ENCODE measurements around the gene EFCC1. TPM values are rescaled to one million over a fixed set of nuclear protein-coding genes. Genes with fewer than 3 reads are reported as not detected.

EFCC1 gene
- total and polyA plus RNA-seq, 2 of the 13 experiments (the other 11 are each of a cell fraction or from before 2014, with no cell fraction given) = not detected

- 33% methylated on average over 5 of the region's 5 CpGs for WGBS (ENCODE audit: low lambda C conversion rate)
- H3K79me2 ChIP-seq (ENCODE audit: insufficient read depth, low read length) = no peaks in the 10 kb centered on the region
- no TSS peak for BruUV-seq (replicated peaks)
- no peak for ATAC-seq
- intact Hi-C loops (cut with micrococcal nuclease; ENCODE audit: unreplicated experiment) = loop anchor here (5.0 kb wide), 1 partner anchor 108 kb away; no protein-coding TSS in a partner anchor
- no peak overlapping the region for H3K4me2 ChIP-seq (ENCODE audit: low read depth, low read length)
- peaks cover 2 to 23% of the 10 kb centered on the region in 2 experiments; a peak in 3 of 5 replicates for H3K27me3 ChIP-seq (ENCODE audit: control insufficient read depth in 1 of 2, insufficient read depth in 2 of 2, low read length in 2 of 2)
- H3K9ac ChIP-seq (ENCODE audit: insufficient read depth, low read depth, low read length) = no peak overlapping the region
- FAIRE-seq = no peak
- no peak overlapping the region for H2AFZ ChIP-seq (ENCODE audit: low read length)
- no peaks in the 10 kb centered on the region for H3K9me3 ChIP-seq (ENCODE audit: low read length)
- in situ Hi-C loops (cut with HindIII; ENCODE audit: extremely low pct_ligation_motif_present, low pct_unique_long_range_greater_than_20kb) = loop anchor here (10.0 kb wide), 1 partner anchor 111 kb away; no protein-coding TSS in a partner anchor
- no peaks in the 10 kb centered on the region for H3K4me1 ChIP-seq (ENCODE audit: insufficient read depth, low read length)
- ChIA-PET POLR2A (no interaction called here), CTCF (ENCODE audit: low intra/inter-chr PET ratio, low total read pairs) (no interaction called here)
- H4K20me1 ChIP-seq (ENCODE audit: insufficient read depth, low read length) = no peaks in the 10 kb centered on the region
- no peak for DNase-seq (ENCODE audit: low spot score)
- no peaks in the 10 kb centered on the region for H3K36me3 ChIP-seq (replicated peaks in 1 of 2; ENCODE audit: control insufficient read depth in 1 of 2, insufficient read depth in 2 of 2, low read length in 2 of 2)
- no peak overlapping the region for H3K27ac ChIP-seq (ENCODE audit: extremely low read length, insufficient read depth, low read length)
- no peak overlapping the region for H3K4me3 ChIP-seq (replicated peaks in 1 of 3; ENCODE audit: insufficient read depth in 1 of 3, low read depth in 2 of 3, low read length in 3 of 3)
- no peak for TF ChIP-seq JARID2 (CRISPR knock-in tag; IDR thresholded peaks at IDR 0.05; ENCODE audit: insufficient replicate concordance)
- no peak for TF ChIP-seq SALL2 (CRISPR knock-in tag; IDR thresholded peaks at IDR 0.05)
- TF ChIP-seq ZNF562 (CRISPR knock-in tag; IDR thresholded peaks at IDR 0.05; ENCODE audit: borderline replicate concordance) = no peak
- TF ChIP-seq NR2C2 (CRISPR knock-in tag; IDR thresholded peaks at IDR 0.05; ENCODE audit: borderline replicate concordance) = no peak
- TF ChIP-seq ZBTB10 (CRISPR knock-in tag; IDR thresholded peaks at IDR 0.05; ENCODE audit: borderline replicate concordance) = no peak
- no peak for TF ChIP-seq ZNF383 (CRISPR knock-in tag; IDR thresholded peaks at IDR 0.05; ENCODE audit: borderline replicate concordance)
- no peak for TF ChIP-seq SMARCE1 (IDR thresholded peaks at IDR 0.05; ENCODE audit: borderline replicate concordance)
- no peak for TF ChIP-seq TEF (CRISPR knock-in tag; IDR thresholded peaks at IDR 0.05)
- no peak for TF ChIP-seq FOXJ3 (CRISPR knock-in tag; IDR thresholded peaks at IDR 0.05; ENCODE audit: borderline replicate concordance)
- no peak for TF ChIP-seq ZNF407 (CRISPR knock-in tag; IDR thresholded peaks at IDR 0.05; ENCODE audit: not compliant biosample characterization)
- no peak for TF ChIP-seq NFKB2 (CRISPR knock-in tag; IDR thresholded peaks at IDR 0.05; ENCODE audit: borderline replicate concordance)
- no peak for TF ChIP-seq SRSF9 (IDR thresholded peaks at IDR 0.05; ENCODE audit: borderline replicate concordance, insufficient read depth, low read depth, low read length, poor library complexity, severe bottlenecking)
Measured at GRCh38 chr3:128973988-128974564, 27.0 kb upstream of the EFCC1 start.

Measured in HepG2 (cell line).